ENCODE data around the gene TNFSF12.

GRCh38 chr17:7499161-7499560 is 49.7 kb upstream of the TNFSF12 start:
- no peak for TF ChIP-seq CTCF (IDR thresholded peaks at IDR 0.05; ENCODE audit: low read depth, low read length)
- no peak for TF ChIP-seq MAX (IDR thresholded peaks at IDR 0.05; ENCODE audit: low read depth, low read length)

All from NB4 (cell line).